Esophagus squamous epithelium (tissue), 5 donors: ENCODE results near the gene AFP. TPM values are rescaled to one million over a fixed set of nuclear protein-coding genes. Genes with fewer than 3 reads are reported as not detected.
"Not testable (repeated sequence)": the region's sequence is repeated elsewhere in the genome, so short reads cannot be mapped to it uniquely, and the experiment has no call there.

ENCODE experiments used
- DNase-seq: peaks from one replicate; lab custom pipeline; 2025; lab: John Stamatoyannopoulos, UW
- H3K27ac ChIP-seq, 4 donors: fragments of 200-600 bp; sonication (generic); one replicate each; pipeline ENCODE4 v1.5.1; 2016 to 2019; ENCODE audit warnings: mild to moderate bottlenecking in 1 of 4
- H3K27me3 ChIP-seq, 4 donors: fragments of 200-600 bp; sonication (generic); 1 replicate in 3 of 4; 2 replicates in 1 of 4; pipeline versions ENCODE4 v1.5.1 to v1.6.0; 2017 to 2021; ENCODE audit warnings: antibody characterized with exemption in 1 of 4
- H3K36me3 ChIP-seq, 3 donors: fragments of 200-600 bp; sonication (generic); one replicate each; pipeline ENCODE4 v1.5.1; 2016 to 2019
- H3K4me1 ChIP-seq, 3 donors: fragments of 200-600 bp; sonication (generic); one replicate each; pipeline ENCODE4 v1.5.1; 2017 to 2019
- H3K4me3 ChIP-seq, 4 donors: fragments of 200-600 bp; sonication (generic); 1 replicate in 3 of 4; 2 replicates in 1 of 4; pipeline ENCODE4 v1.5.1; 2016 to 2019; ENCODE audit warnings: mild to moderate bottlenecking in 2 of 4, moderate library complexity in 1 of 4
- H3K9me3 ChIP-seq, 3 donors: fragments of 200-600 bp; sonication (generic); one replicate each; pipeline ENCODE4 v1.5.1; 2016 to 2019
- CTCF ChIP-seq, 6 experiments: fragments of 450-650 bp in 4 of 6; fragments of 200-600 bp in 2 of 6; sonication (generic) in 2 of 6; IDR thresholded peaks; one replicate each; pipeline ENCODE4 v1.5.1; 2016 to 2019; ENCODE audit warnings: antibody characterized with exemption in 6 of 6, mild to moderate bottlenecking in 4 of 6, moderate library complexity in 4 of 6
- POLR2A ChIP-seq, 4 donors: fragments of 450-650 bp; IDR thresholded peaks; one replicate each; pipeline ENCODE4 v1.6.1; 2017; ENCODE audit warnings: antibody characterized with exemption in 4 of 4, mild to moderate bottlenecking in 4 of 4, moderate library complexity in 3 of 4
- WGBS, 2 donors: methylation state at CpG; one replicate each; pipeline ENCODE4 v1.1.5; 2018; 5-methylcytosine and 5-hydroxymethylcytosine counted together
- intact Hi-C: fragments of 100-400 bp; cut with DNase I; formaldehyde crosslinking; loops from one replicate; pipeline ENCODE4 v1.15.0; 2022
- total RNA-seq, 4 donors: library from RNA; depleted of rRNA; stranded (reverse); fragments of >200 nt; gene quantifications; one replicate each; pipeline ENCODE4 v1.1.0, GENCODE V29; 2016
- donor health status: DM: yes; HTN: yes; CAD: no.

Gene AFP
- not detected for total RNA-seq

GRCh38 chr4:73435984-73436383 is at the start of gene AFP:
Gene AFP (plus strand): TSS chr4:73436221. CDS start chr4:73436263, 42 bp downstream.
- H3K27ac ChIP-seq, result no peak within 1 kb of the TSS
- WGBS, 2 donors, result 77 to 84% methylated on average over 1 of the region's 1 CpG
- DNase-seq, result no peak
- intact Hi-C loops, result no loop called here
- TF ChIP-seq CTCF (IDR thresholded peaks at IDR 0.05) (no peak), POLR2A (IDR thresholded peaks at IDR 0.05) (no peak)
- no peaks in the 10 kb centered on the region for H3K36me3 ChIP-seq
- no peaks in the 10 kb centered on the region for H3K4me1 ChIP-seq
- H3K4me3 ChIP-seq, result no peak within 1 kb of the TSS
- H3K9me3 ChIP-seq, result no peaks in the 10 kb centered on the region
- H3K27me3 ChIP-seq, result no peaks in the 10 kb centered on the region

- no peak overlapping the region for H3K4me3 ChIP-seq
- no peak overlapping the region for H3K27ac ChIP-seq
- no peaks in the 10 kb centered on the region for H3K36me3 ChIP-seq
- H3K4me1 ChIP-seq, result no peaks in the 10 kb centered on the region
- no peaks in the 10 kb centered on the region for H3K9me3 ChIP-seq
- TF ChIP-seq CTCF (IDR thresholded peaks at IDR 0.05) (no peak), POLR2A (IDR thresholded peaks at IDR 0.05) (no peak)
- intact Hi-C loops, result no loop called here
- no peak for DNase-seq
- no peaks in the 10 kb centered on the region for H3K27me3 ChIP-seq
Observed at GRCh38 chr4:73387552-73387951, 48.5 kb upstream of the AFP start.

- Histone ChIP-seq H3K4me1 (no peaks in the 10 kb centered on the region), H3K27ac (no peak overlapping the region), H3K27me3 (no peaks in the 10 kb centered on the region), H3K36me3 (no peaks in the 10 kb centered on the region), H3K4me3 (no peak overlapping the region), H3K9me3 (no peaks in the 10 kb centered on the region)
- TF ChIP-seq CTCF (IDR thresholded peaks at IDR 0.05) (no peak), POLR2A (IDR thresholded peaks at IDR 0.05) (no peak)
- WGBS, 2 donors, result 76 to 87% methylated on average over 1 of the region's 1 CpG
- intact Hi-C loops, result no loop called here
- no peak for DNase-seq
Observed at GRCh38 chr4:73388887-73389286, 47.1 kb upstream of the AFP start.

GRCh38 chr4:73389663-73390062 is 46.4 kb upstream of the AFP start:
- intact Hi-C loops, H3K9me3 ChIP-seq, H3K27me3 ChIP-seq, H3K36me3 ChIP-seq, H3K27ac ChIP-seq, H3K4me1 ChIP-seq, DNase-seq, H3K4me3 ChIP-seq: not testable (repeated sequence)
- WGBS, 2 donors, result 94 to 100% methylated on average over 2 of the region's 2 CpGs

GRCh38 chr4:73391774-73392173 is 44.2 kb upstream of the AFP start:
- Histone ChIP-seq H3K36me3 (no peaks in the 10 kb centered on the region), H3K27me3 (no peaks in the 10 kb centered on the region), H3K4me1 (no peaks in the 10 kb centered on the region), H3K4me3 (no peak overlapping the region), H3K27ac (no peak overlapping the region), H3K9me3 (no peaks in the 10 kb centered on the region)
- TF ChIP-seq POLR2A (IDR thresholded peaks at IDR 0.05), result no peak
- TF ChIP-seq CTCF (IDR thresholded peaks at IDR 0.05), result no peak
- no peak for DNase-seq
- intact Hi-C loops, result no loop called here

GRCh38 chr4:73392936-73393335 is 43.1 kb upstream of the AFP start:
- DNase-seq, result no peak
- no peaks in the 10 kb centered on the region for H3K36me3 ChIP-seq
- intact Hi-C loops, result no loop called here
- H3K27ac ChIP-seq, result no peak overlapping the region
- 76 to 81% methylated on average over 2 of the region's 2 CpGs for WGBS, 2 donors
- no peaks in the 10 kb centered on the region for H3K9me3 ChIP-seq
- TF ChIP-seq CTCF (IDR thresholded peaks at IDR 0.05) (no peak), POLR2A (IDR thresholded peaks at IDR 0.05) (no peak)
- H3K4me1 ChIP-seq, result no peaks in the 10 kb centered on the region
- no peaks in the 10 kb centered on the region for H3K27me3 ChIP-seq
- no peak overlapping the region for H3K4me3 ChIP-seq
